HL-60/S4 treated with retinoic acid at 250 ng/mL for 4 days and 3 days (cell line): Measurements from ENCODE around the gene HK1.

ENCODE experiments used
- in situ Hi-C: fragments of 300-500 bp; cut with MboI; formaldehyde crosslinking; loops from 2 replicates; pipeline ENCODE4 v1.7.0; 2022; ENCODE audit warnings: low sequenced_read_pairs

The HK1 gene

DNA sequence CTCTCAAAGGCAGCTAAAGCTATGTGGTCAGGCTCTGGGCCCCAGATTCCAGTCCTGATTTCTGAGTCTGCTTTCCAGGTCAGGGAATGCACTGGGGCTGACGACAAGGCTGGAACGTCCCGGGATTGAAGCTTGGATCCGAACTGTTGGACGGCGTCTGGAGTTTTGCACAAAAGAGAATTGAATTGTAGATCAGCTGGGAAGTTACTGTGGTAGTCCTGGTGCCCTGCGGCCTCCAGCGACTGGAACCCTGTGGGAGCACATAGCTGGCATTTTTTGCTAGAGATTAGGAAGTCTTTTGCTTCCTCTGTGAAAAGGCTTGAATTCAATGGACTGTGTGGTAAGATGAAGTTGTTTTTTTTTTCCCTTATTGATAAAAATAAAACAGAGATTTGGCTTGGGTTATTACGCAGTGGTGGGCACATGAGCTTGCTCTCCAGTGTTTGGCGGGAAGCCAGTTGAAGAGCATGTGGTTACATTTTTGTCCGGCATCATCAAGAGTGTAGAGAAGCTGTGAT is at the start of gene HK1:
HK1 (plus strand) TSS at position 51 of the 518 bp plus-strand sequence.
- in situ Hi-C loops: no loop called here

DNA sequence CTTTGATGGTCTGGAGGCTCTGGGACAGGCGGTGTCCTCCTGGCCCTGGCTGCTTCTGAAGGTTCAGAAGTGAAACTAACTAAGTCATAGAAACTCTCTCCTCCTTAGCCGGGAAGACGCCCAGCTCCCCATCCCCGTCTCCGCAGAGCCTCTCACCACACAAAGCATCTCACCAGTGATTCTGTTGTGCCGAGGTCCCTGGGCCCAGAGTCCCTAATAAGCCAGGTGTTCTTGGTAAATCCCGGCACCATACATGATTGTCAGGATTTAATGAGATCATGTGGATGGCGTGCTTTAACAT is 48.7 kb upstream of the HK1 start:
- in situ Hi-C loops: loop anchor here (25.0 kb wide), 1 partner anchor 283 kb away; no protein-coding TSS in a partner anchor

DNA sequence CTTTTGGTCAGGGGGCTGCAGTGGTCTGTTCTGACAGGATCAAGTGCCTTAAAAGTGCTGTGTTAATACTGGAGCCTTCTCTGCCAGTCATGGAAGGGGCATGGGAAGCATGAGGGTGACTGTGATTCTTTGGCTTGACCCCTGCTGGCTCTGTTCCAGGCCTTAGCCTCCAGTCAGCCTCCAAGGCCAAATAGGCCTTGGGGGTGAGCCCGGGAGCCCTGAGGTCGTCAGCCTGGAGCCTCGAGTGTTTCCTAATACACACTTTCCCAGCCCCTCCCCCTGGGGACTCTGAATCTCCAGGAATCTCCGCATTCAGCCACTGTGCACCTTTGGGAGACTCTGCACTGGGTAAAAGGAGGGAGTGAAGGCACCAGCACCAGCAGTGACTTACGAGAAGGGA is 48.2 kb upstream of the HK1 start:
- in situ Hi-C loops: loop anchor here (10.0 to 25.0 kb wide), 2 partner anchors 175 to 282 kb away; no protein-coding TSS in a partner anchor

DNA sequence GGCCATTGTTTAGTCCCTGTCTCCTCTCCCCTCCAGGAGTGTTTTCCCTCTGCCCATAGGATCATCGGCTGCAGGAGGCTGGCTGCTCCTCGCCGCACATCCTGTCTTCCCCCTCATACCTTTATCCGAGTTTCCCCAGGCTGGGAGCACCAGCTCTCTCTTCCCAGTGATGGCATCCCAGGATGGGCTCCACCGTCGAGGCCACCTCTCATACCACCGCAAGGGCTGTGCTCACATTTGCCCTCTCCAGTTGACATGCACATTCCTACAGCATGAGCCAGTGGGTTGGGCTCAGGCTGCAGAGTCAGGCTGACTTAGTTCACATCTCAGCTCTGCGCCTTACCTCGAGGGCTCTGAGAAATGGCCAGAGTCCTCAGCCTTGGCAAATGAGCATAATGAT is 46.0 kb upstream of the HK1 start:
- in situ Hi-C loops: loop anchor here (10.0 to 25.0 kb wide), 2 partner anchors 173 to 280 kb away; no protein-coding TSS in a partner anchor

GRCh38 chr10:69232736-69233480 is 45.4 kb upstream of the HK1 start:
- in situ Hi-C loops: loop anchor here (10.0 to 25.0 kb wide), 2 partner anchors 172 to 279 kb away; no protein-coding TSS in a partner anchor

DNA sequence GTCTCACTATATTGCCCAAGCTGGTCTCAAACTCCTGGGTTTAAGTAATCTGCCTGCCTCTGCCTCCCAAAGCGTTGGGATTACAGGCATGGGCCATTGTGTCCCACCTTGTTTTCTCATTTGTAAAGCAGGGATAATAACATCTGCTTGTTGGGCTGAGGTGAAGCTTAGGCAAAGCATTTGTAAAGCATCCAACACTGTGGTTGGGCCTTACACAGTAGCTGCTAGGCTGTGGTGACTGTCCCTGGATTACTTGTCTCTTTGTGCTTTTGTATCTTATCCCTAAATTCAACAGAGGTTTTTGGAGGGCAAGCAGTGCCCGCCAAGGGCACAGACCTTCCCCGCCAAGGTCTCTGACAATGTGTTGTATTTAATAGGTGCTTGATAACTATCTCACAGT is 43.8 kb upstream of the HK1 start:
- in situ Hi-C loops: loop anchor here (10.0 to 25.0 kb wide), 2 partner anchors 170 to 278 kb away; no protein-coding TSS in a partner anchor

GRCh38 chr10:69237528-69238159 is 40.7 kb upstream of the HK1 start:
- in situ Hi-C loops: loop anchor here (10.0 to 25.0 kb wide), 2 partner anchors 167 to 275 kb away; no protein-coding TSS in a partner anchor

- in situ Hi-C loops: loop anchor here (10.0 to 25.0 kb wide), 2 partner anchors 166 to 273 kb away; no protein-coding TSS in a partner anchor
Measured at GRCh38 chr10:69239136-69239535, 39.2 kb upstream of the HK1 start.

- in situ Hi-C loops: loop anchor here (10.0 to 25.0 kb wide), 2 partner anchors 165 to 272 kb away; no protein-coding TSS in a partner anchor
Measured at GRCh38 chr10:69239816-69240434, 38.4 kb upstream of the HK1 start.

- in situ Hi-C loops: loop anchor here (25.0 kb wide), 1 partner anchor 272 kb away; no protein-coding TSS in a partner anchor
Measured at GRCh38 chr10:69240455-69240854, 37.8 kb upstream of the HK1 start.

- in situ Hi-C loops: loop anchor here (25.0 kb wide), 1 partner anchor 271 kb away; no protein-coding TSS in a partner anchor
Measured at GRCh38 chr10:69241575-69241974, 36.7 kb upstream of the HK1 start.

- in situ Hi-C loops: loop anchor here (25.0 kb wide), 1 partner anchor 270 kb away; no protein-coding TSS in a partner anchor
Measured at GRCh38 chr10:69242040-69242851, 36.0 kb upstream of the HK1 start.

DNA sequence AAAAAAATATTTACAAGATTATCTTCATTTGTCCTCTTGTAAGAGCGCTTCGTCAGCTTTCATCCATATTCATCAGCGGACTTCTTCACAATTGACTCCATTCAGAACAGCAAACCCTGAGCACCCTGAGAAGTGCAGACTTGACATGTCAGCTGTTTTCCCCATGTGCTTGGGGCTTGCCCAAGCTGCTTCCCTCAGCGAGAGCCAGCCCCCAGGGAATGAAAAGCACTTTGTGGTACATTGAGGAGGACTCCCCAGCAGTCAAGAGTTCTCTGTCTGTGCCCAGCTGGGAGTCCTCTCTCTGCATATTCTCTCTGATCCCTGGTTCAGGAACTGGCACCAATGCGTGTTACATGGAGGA is 35.5 kb upstream of the HK1 start:
- in situ Hi-C loops: loop anchor here (25.0 kb wide), 1 partner anchor 269 kb away; no protein-coding TSS in a partner anchor

DNA sequence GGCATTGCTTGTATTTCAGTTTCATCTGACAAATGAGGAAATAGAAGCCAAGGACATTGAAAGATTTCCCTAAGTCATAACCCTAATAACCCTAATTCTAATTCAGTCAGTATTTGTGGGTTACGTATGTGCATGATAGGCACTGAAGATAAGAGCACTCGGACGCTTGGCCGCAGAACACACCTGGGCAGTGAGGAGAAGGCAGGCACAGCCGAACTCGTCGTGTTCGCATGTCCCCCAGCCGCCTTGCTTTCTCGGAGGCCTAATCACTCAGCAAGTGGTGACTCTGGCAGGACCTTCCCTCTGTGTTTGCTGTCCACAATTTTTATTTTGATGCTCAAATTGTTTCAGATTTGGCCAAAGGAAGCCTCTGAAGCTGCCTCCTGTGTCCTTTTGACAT is 34.5 kb upstream of the HK1 start:
- in situ Hi-C loops: loop anchor here (25.0 kb wide), 1 partner anchor 268 kb away; no protein-coding TSS in a partner anchor

DNA sequence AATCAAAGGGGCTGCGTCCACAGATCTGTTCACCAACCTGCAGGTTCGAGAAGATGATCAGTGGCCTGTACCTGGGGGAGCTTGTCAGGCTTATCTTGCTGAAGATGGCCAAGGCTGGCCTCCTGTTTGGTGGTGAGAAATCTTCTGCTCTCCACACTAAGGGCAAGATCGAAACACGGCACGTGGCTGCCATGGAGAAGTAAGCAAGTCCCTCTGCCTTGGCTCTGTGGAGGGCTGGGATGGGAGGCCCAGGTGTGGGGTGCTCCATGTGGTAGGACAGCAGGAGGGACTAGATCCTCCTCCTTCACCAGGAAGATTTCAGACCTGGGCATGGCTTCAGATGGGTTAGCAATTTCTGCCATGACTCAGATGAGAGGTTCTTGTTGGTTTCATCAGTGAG is 32.3 kb upstream of the HK1 start:
- in situ Hi-C loops: loop anchor here (25.0 kb wide), 1 partner anchor 266 kb away; no protein-coding TSS in a partner anchor

- in situ Hi-C loops: loop anchor here (25.0 kb wide), 1 partner anchor 266 kb away; no protein-coding TSS in a partner anchor
Measured at GRCh38 chr10:69246581-69247312, 31.5 kb upstream of the HK1 start.

- in situ Hi-C loops: loop anchor here (25.0 kb wide), 1 partner anchor 265 kb away; no protein-coding TSS in a partner anchor
Measured at GRCh38 chr10:69247313-69247710, 31.0 kb upstream of the HK1 start.

- in situ Hi-C loops: loop anchor here (25.0 kb wide), 1 partner anchor 264 kb away; no protein-coding TSS in a partner anchor
Measured at GRCh38 chr10:69248117-69248730, 30.1 kb upstream of the HK1 start.

DNA sequence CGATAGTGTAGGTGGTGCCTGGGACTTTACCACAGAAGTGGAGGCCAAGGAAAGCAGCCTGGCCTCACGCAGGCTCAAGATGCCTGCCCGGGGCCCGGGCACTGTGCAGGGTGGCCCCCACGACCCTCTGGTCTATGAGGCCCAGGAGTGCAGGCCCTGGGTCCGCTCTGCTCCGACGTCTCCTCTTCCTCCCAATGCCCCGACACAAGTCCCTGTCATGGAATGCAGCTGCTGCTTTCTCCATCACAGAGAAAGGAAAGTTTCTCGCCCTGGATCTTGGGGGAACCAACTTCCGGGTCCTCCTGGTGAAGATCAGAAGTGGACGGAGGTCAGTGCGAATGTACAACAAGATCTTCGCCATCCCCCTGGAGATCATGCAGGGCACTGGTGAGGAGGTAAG is 28.3 kb upstream of the HK1 start:
- in situ Hi-C loops: no loop called here
